Measurements from ENCODE around the gene RAD51B.

DNA sequence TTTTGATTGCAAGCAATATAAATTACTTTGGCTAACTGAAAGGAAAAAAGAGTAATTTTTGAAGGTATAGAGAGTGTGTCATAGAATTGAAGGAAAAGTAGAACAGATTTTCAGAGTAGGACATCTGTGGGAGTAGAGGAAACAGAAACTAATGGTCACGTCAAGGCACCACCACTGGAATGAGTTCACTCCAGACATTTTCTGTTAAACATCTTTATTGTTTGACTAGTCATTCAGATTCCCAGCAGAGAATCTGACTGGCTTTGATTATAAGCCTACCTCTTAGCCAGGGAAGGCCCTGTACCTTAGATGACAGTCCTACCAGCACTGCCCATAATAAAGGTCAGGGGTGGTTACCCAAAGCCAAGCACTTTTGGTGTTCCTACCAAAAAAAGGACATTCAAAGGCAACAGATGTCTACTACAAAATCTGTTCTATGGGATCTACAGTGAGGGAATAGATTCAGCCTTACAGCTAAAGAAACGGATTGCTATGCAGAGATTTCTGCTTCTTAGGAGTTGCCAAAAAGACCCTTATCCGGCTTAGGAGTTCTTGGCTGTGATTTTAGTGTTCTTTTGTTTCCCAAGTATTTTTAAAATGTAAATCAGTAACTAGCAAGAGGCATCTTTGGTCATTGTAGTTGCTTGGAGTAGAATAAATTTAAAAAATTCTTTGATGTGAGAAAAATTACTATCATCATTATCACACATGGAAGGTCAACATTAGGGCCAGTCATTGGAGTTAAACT, 410.8 kb downstream of the RAD51B start:
- no peak for TF ChIP-seq POLR2A (IDR thresholded peaks at IDR 0.05; ENCODE audit: low read depth, low read length)
- no peak for TF ChIP-seq TAF1 (IDR thresholded peaks at IDR 0.05; ENCODE audit: low read depth, low read length)
- TF ChIP-seq PAX5 (IDR thresholded peaks at IDR 0.05; ENCODE audit: insufficient read depth, low read length, severe bottlenecking): no peak
- TF ChIP-seq POLR2AphosphoS5 (IDR thresholded peaks at IDR 0.05; ENCODE audit: low read depth, low read length): no peak
- no peak for TF ChIP-seq SPI1 (IDR thresholded peaks at IDR 0.05; ENCODE audit: low read depth, low read length)

Data from GM12891 (cell line).